Stimulated activated CD4-positive, alpha-beta T cell treated with anti-CD3 and anti-CD28 coated beads, TNF-alpha, amount 100 ng/mL, for 4 hours (primary cell): ENCODE results near the gene BANP.
"Not testable (repeated sequence)": the region's sequence is repeated elsewhere in the genome, so short reads cannot be mapped to it uniquely, and the experiment has no call there.

ENCODE experiments used
- DNase-seq, 3 experiments: peaks; one replicate each; pipeline ENCODE4 v3.0.0-alpha.2; 2020; ENCODE audit warnings: low read depth in 3 of 3

Gene BANP

DNA sequence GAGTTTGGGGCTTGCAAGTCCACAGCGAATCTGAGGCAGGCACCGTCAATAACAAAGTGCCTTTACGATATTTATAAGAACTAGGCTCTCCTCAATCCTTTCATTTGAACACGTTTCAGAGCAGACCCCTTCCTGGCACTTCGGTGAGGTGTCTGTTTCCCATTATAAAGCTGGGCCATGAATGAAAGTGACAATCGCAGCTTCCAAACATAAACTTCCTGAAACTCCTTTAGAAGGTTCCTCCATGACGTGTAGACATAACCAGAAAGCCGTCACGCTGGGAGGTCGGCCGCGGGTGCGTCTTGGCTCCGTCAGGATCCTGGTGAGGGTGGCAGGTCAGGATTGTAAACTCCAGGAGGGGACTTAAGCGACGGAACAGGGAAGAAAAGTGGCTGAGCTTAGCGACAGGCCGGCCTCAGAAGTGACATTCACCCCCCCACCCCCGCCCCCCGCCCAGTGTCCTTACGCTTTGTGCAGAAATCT, 150.4 kb downstream of the BANP start:
- DNase-seq: not testable (repeated sequence)

- no peak for DNase-seq
Observed at GRCh38 chr16:88102597-88102996, 151.4 kb downstream of the BANP start.

DNA sequence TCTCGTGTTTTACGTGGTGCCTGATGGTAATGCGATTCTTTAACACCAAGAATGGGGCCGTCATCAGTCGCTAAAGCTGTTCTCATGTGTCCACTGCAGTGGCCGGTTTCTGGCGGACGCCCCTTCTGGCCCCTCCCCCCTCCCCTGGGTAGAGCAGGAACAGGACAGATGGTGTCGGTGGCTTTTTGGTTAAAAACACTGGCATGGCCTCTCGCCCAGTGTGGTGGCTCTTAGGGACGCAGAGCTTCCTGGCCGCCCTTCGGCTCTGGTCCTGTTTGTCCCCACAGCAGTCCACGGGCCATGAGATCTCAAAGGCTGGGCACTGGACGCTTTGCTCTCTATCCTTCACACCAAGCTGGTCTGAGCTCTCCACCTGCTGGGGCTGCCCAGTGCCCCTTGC, 151.8 kb downstream of the BANP start:
- DNase-seq: no peak

DNA sequence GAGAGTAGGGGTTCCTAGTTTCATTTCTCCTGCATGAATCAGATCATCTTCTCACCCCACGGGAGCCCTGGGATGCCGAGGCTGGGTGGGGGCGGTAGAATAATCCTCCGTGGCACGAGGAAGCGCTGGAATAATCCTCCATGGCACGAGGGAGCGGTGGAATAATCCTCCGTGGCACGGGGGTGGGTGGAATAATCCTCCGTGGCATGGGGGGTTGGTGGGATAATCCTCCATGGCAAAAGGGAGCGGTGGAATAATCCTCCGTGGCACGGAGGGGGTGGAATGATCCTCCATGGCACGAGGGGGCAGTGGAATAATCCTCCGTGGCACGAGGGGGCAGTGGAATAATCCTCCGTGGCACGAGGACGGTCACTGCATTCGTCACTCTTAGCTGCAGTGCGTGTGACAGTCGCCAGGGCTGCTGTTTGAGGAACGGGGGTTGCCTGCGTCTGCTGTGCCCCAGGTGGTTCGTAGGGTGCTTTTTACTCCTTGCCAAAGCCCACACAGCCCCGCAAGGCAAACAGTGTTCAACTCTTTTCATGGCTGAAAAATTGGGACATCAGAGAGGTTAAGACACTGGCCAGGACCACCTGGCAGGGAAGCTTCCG, 152.5 kb downstream of the BANP start:
- no peak for DNase-seq

DNA sequence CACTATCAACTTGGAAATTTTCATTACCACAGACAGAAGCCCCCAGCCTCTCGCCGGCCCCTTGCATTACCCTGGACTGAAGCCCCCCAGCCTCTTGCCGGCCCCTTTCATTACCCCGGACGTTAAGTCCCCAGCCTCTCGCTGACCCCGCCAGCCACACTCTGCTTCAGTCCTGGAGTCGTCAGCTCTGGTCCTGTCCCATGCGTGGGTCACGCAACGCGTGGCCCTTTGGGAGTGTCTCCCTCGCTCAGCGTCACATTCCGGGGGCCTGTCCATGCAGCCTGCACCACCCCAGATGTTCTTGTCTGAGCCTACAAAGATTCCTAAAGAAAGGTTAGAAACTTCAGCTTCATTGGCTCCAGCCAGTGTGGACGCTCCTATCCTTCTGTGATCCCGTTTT, 153.1 kb downstream of the BANP start:
- DNase-seq: not testable (repeated sequence)

DNA sequence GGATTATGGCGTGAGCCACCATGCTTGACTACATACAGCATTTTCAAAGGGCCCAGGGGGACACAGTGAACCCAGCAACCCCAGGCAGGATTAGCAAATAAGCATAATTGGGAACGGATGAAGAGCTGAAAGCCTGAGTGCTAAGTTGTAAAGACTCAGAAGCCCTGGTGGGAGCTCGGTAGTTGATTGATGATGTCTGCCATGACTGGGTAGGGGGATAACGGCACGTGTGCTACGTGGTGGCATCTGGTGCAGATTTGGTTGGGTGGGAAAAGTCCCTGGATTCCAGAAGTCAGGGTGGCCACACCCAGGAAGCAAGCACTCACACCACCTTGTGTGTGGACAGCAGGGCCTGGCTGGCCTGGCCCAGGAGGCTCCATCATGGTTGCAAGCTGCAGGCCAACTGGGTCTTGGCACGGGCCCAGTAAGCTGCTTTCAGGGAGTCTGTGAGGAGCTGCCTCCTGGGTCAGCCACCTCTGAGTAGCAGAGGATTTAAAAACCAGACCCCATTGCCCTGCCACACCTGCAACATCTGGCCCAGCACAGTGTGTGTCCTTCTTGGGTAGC, 154.4 kb downstream of the BANP start:
- DNase-seq: not testable (repeated sequence)

DNA sequence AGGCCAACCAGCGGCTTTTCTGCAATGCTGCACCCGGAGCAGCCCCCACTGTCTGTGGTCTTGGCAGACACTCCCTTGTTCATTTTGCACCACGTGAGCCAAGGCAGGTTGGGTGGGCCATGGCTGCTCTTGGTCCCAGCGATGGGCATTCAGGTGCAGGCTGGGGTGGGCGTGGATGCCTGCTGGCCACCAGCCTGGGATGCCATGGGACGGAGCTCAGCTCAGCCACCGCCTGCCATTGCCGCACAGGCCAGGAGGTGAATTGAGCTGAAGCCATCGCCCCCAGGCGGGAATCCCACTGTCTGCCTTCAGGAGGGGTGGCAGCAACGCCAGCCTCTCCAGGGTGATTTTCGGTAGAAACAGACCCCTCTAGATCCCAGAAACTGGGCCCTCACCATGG, 155.3 kb downstream of the BANP start:
- DNase-seq: not testable (repeated sequence)

DNA sequence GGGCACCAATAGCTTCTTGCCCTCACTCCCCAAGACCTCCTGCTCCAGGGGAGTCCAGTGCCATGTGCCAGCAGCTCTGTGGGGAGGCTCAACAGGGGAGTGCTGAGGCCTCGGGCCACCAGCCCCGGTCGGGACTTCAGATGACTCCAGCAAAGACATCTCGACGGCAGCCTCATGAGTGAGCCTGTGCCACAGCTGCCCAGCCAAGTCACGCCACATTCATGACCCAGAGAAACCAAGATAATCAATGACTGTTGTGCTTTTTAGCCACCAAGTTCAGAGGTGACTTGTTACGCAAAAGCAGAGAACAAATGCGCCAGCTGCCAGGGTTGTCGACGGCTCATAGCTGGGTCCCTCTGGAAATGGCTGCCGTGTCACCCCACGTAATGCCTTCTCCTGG, 157.5 kb downstream of the BANP start:
- no peak for DNase-seq

DNA sequence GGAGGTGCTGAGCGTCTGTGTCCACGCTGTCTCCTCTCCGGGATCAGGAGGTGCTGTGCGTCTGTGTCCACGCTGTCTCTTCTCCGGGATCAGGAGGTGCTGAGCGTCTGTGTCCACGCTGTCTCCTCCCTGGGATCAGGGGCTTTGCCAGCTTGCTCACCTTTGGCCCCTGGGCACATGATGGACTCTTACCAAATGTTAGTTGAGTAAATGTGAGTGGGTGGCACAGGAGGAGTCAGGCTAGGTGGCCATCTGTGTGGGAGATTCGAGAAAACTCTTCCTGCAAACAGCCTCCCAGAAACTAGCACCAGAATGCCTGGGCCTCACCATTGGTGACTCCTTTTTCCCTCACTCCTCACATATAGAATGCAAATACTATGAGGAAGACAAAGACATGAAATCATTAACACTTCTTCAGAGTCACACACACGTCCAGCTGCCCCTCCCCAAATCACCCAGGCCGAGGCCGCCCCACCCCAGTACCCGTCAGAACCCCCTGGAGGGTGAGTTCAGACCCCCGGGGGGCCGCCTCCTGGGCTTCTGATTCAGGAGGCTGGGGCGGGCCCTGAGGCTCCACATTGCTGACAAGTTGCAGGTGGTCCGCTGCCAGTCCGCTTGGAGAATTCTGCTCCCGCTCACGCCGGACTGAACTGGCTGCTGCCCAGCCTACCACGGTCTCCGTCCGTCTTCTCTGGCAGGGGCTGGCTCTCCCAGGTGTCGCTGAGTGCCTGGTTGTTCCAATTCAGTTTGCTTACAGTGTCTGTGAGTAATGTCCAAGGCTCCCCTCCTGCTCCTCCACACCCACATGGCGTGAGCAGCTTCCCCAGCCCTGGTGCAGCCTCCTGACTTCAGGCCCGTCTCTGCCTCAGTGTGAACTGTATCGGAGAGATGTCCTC, 158.7 kb downstream of the BANP start:
- DNase-seq: not testable (repeated sequence)

GRCh38 chr16:88110875-88111494, 159.8 kb downstream of the BANP start:
- DNase-seq: not testable (repeated sequence)

DNA sequence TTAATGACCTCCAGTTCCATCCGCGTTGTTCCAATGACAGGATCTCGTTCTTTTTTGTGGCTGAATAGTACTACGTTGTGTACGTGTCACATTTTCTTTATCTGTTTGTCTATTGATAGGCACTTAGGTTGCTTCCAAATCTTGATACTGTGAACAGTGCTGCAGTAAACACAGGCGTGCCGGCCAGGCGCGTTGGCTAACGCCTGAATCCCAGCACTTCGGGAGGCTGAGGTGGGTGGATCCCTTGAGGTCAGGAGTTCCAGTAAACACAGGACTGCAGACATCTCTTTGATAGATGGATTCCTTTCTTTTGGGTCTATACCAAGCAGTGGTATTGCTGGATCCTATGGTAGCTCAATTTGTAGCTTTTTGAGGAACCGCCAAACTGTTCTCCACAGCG, 160.7 kb downstream of the BANP start:
- not testable (repeated sequence) for DNase-seq

GRCh38 chr16:88113545-88114045, 162.4 kb downstream of the BANP start:
- DNase-seq: no peak

DNA sequence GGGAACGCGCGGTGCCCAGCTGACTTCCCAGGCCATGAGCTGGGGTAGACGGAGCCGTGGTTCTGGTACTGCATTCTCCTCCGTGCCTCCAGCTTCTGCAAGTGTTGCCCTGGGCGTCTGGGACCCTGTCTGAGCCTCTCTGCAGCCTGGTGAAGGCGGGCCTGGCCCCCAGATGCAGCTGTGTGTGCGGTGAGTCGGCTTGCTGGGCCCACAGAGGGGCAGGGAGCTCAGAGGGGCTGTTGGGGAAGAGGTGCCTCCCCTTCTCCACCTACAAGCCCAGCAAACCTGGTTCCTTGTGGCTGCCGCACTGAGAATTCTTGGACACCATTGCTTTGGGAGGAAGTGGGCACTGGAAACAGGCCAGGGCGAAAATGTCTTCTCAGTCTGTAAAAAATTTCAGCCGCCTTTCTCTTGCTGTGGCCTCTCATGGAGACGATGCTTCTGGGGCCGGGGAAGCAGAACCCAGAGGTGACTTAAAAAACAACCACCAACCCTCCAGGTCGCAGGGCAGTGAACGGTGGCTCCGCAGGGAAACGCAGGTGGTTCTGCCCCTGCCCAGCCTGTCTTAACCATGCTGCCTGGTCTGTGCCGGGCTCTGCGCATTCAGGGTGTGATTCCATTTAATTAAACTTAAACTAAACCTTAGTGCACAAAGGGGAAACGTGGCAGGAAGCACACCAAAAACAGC, 163.5 kb downstream of the BANP start:
- not testable (repeated sequence) for DNase-seq

- DNase-seq: no peak
Observed at GRCh38 chr16:88116121-88116520, 164.9 kb downstream of the BANP start.

DNA sequence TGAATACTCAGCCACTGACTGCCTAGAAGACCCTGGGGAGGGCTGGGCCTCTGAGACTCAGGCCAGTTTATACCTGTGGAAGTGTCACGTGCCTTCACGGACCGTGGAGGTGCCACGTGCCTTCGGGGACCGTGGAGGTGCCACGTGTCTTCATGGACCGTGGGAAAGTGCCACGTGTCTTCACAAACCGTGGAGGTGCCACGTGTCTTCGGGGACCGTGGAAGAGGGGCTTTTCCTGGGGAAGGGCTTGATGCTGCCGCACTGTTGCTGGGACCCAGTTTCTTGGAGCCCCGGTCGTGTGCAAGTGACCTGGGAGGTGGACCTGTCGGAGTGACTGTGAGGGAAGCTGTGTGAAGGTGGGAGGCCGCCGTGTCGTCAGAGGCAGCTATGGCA, 166.2 kb downstream of the BANP start:
- DNase-seq: no peak

DNA sequence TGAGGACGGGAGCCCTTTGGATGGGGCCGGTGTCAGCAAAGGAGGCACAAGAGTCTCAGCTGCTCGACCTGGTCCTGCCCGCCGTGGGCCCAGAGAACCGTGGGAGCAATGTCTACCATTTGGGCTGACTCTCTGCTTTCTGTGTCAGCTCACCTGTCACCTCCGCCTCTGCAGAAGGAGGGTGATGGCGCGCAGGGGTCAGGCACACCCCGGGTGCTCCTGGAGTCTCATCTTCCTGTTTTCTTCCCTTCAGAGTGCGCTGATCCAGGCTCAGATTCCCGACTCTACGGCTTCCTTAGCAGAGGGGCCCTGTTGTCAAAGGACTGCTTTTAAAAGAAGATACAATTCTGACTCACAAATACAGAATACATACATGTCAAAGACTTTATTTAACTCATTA, 167.1 kb downstream of the BANP start:
- DNase-seq: no peak

GRCh38 chr16:88118852-88119741, 167.9 kb downstream of the BANP start:
- not testable (repeated sequence) for DNase-seq

GRCh38 chr16:88119881-88120751, 168.9 kb downstream of the BANP start:
- not testable (repeated sequence) for DNase-seq

GRCh38 chr16:88120812-88121211, 169.6 kb downstream of the BANP start:
- DNase-seq: no peak
